HPDE6-E6E7 (cell line): ENCODE measurements around the gene GMEB2.
"Not testable (repeated sequence)": the region's sequence is repeated elsewhere in the genome, so short reads cannot be mapped to it uniquely, and the experiment has no call there.

ENCODE experiments used
- DNase-seq: peaks from one replicate; pipeline ENCODE4 v3.0.0; 2011; ENCODE audit warnings: missing footprints; ENCODE audit errors: extremely low spot score

Gene GMEB2

DNA sequence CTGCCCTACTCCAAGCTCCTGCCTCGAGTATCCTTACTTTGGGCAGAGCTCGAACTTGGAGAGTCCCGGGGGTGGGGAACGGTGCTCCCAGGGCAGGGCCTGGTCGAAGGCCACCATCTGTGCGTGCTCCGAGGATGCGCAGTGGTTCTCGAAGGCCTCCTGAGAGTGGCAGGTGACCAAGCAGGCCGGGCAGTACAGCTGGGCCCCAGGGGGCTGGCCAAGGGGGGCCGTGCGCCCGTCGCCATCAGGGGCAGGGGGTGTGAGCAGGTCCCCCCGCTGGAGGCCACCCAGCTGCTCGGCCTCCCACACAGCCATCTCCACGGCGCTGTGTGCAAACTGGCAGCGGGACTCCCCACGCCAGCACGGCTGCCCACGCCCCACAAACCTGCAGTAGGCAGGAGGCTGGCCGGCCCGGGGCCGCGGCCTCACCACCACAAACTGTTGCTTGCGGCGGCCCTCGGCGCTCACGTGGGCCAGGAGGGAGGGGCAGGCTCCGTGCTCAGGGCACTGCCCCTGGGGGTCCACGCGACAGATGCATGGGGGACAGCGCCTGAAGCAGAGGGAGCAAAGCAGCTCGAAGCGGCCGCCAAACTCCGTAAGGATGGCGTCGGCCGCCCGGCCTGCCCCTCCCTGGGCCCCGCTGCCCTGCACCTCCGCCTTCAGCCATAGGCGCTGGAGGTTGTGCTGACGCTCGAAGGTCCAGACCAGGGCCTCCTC is 54.7 kb downstream of the GMEB2 start:
- DNase-seq = no peak

DNA sequence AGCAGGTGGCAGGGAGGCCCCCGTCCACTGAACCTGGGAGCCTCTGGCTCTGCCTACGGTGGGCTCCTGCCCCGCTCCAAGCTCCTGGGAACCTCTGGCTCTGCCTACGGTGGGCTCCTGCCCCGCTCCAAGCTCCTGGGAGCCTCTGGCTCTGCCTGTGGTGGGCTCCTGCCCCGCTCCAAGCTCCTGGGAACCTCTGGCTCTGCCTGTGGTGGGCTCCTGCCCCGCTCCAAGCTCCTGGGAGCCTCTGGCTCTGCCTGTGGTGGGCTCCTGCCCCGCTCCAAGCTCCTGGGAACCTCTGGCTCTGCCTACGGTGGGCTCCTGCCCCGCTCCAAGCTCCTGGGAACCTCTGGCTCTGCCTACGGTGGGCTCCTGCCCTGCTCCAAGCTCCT is 55.8 kb downstream of the GMEB2 start:
- DNase-seq = not testable (repeated sequence)

DNA sequence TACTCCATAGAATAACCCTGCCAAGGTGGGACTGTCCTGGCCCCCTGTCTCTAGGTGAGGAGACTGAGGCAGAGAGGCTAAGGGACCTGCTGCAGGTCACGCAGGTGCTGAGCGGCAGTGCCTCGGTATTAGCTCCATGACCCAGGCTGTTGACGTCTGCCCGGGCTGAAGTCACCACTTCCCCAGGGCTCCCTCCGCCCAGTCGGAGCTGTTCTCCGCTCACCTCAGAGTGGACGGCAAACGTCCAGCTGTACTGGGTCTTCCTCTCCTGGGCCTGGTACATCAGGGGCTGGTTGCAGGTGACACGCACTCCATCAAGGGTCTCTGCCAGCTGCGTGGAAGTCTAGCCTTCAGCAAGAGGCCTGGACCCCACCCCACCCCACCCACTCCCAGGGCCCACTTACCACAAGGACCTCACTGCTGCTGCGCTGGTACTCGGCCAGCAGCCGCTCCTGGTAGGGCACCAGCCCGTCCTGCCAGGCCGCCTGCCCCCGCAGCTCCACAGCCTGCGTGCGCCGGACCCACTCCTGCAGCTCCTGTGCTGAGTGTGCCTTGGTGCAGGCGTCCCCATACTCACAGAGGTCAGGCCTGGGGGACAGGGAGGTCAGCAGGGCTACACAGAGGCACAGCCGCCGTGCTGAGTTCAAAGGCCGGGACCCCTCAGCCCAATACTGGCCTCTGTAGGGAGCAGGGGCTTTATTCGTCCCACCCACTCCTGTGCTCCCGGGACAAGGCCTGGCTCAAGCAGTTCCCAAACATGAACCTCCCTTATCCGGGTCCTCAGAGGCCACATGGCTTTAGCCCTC is 56.4 kb downstream of the GMEB2 start:
- DNase-seq = no peak

DNA sequence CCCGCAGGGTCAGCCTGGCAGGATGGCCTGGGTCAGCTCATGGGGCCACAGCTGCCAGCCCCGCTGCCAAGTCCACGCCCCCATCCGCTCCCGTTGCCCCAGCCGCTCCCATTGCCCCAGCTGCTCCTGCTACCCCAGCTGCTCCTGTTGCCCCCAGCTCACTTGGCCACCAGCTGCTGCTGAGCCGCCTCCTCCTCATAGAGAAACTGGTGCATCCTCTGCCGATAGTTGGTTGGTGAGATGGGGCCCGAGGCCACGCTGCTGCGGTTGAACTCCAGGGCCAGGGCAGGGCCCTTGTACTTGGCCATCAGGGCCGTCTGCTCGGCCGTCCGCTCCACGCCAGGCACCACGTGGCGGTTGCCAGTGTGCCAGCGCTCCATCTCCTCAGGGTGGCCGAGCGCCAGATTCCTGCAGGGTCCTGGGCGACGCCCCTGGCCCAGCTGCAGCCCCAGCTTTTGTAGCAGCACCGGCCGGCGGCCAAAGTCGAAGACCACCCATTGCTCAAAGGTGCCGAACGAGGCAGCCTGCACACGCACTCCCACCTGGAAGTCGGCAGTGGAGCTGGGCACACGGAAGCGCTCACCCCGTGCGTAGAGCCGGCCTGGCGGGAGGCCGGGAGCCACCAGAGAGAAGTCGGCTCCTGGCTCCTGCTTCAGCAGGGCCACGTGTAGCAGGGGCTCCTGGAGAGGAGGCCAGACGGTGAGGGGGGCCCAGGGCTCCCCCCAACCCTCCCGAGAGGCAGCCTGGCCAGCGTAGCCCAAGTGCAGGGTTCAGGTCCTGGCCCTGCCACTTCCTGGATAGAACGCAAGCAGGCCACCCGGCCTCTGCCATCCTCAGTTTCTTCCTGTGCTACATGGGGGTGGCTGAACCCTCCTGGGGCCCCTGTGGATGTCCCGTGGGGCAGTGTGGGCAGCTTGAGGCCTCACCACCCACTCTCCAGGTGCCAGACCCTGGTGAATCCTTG is 57.6 kb downstream of the GMEB2 start:
- DNase-seq = no peak

DNA sequence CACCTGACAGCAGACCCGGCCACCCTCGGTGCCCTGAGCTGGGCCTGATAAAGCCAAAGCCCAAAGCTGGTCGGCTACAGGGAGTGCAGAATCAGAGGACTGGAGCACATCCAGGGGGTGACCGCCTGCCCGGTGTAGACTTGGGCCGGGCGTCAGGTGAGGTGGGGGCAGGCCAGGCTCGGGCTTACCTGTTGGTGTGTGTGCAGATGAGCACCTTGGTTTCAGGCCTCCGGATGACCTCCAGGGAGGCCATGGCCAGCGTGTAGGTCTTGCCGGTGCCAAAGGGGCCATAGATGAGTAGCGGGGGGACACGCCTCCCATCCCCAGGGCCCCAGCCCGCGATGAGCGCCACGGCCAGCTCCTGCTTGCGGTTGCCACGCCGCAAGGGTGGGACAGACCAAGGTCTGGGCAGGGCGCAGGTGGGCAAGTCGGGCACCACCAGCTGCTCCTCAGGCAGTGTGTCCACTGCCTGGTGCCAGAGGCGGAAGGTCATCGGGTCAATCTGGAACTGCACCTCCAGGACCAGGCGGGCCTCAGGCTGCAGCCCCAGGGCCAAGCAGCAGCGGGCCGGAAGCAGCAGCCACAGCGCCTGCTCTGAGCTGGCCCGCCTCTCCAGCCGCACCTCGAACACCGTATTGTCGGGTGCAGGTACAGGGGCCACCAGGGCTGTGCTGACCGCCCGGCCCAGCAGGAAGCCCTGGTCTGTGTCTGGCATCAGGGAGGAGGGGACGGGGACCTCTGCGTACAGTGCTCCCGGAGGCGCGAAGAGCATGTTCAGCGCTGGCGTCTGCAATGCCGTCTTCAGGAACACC is 58.5 kb downstream of the GMEB2 start:
- no peak for DNase-seq

DNA sequence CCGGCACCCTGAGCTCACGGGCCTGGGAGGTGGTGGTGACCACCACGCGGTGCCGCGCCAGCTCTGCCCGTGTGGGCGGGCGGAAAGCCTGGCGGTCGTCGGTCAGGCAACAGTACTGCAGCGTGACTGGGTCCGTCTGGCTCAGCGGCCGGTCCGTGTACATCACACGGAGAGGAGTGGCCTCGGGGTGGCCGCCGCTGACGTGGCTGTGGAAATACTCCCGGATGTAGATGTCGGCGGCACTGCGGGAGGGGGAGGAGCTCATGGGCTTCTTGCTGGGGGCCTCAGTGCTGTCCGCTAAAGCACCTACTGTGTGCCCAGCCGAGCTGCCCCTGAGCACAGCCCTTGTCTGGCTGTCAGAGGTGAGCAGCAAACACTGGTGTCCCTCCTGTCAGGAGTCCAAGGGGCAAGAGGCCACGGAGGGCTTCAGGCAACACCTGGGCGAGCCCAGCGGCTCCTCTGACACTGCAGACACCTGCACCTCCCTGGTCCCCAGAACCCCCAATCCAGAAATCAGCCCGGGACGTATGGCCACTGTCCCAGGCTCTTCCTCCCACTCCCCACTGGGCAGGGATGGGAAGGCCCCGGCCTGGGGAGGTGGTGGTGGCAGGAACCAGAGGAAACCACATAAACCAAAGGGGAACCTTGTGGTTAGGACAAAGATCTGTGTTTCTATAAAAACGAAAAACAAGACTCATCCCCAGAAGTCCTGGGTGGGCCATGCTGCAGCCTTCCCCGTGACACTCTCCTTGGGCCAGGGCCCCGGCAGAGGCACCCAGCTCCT is 59.3 kb downstream of the GMEB2 start:
- DNase-seq = no peak

DNA sequence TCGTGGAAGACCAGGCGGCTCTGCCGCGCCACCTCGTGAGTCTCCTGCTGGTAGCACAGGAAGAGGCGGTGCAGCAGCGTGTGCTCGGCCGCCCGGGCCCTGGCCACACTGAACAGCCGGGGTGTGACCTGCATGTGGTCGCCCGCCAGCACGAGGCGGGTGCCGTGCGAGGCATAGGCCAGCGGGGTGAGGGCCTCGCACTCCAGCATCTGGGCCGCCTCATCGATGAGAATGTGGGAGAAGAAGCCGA is 59.8 kb downstream of the GMEB2 start:
- no peak for DNase-seq

DNA sequence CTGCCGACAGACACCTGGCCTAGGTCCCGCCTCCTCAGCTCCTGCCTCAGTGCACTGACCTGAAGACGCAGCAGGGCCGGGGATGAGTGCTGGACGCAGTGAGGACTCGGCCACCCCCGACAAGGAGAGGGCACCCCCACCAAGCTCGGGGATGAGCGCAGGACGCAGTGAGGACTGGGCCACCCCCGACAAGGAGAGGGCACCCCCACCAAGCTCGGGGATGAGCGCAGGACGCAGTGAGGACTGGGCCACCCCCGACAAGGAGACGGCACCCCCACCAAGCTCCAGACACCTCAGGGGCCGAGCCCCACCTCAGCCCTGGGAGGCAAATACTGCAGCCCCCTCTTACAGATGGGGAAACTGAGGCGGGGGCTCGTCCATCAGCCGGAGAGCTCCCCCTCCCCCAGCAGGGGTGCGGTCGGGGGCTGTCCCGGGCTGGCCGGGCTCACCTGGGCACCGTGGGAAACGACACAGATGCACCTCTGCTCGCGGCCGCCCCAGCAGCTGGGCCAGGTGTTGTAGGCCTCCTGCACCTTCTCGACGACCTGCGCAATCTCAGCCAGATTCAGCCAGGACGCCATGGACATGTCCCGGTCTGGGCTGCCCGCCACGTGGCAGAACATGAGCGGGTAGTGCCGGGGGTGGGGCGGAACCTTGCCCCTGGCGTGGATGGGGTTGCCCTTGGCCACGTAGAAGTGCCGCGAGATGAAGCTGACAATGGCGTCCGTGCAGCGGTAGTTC is 60.3 kb downstream of the GMEB2 start:
- DNase-seq = no peak

DNA sequence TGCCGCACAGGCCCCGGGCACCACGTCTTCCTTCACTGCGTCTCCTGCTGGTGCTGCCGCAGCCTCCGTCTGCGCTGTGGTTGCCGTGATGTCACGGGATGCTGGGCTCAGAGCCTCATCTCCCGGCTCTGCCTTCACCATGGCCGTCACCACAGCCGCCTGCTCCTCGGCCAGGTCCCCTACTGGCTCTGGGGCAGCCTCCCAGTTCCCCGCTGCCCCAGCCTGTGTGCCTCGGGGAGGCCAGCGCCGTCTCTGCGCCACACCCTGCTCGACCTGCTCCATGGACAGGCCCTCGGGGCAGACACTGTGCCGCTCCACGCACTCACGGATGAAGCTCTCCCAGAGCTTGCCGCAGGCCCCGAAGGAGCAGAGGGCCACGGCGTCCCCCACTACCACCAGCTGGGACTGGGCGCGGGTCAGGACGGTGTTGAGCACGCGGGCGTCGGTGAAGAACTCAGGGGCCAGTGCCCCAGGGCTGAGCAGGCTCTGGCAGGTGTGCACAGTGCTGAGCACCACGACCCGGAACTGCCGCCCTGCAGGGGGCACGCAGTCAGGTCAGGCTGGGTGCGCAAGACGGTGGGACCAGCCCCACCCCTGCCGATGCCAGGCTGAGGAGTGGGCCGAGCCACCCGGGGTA is 61.1 kb downstream of the GMEB2 start:
- DNase-seq = no peak

DNA sequence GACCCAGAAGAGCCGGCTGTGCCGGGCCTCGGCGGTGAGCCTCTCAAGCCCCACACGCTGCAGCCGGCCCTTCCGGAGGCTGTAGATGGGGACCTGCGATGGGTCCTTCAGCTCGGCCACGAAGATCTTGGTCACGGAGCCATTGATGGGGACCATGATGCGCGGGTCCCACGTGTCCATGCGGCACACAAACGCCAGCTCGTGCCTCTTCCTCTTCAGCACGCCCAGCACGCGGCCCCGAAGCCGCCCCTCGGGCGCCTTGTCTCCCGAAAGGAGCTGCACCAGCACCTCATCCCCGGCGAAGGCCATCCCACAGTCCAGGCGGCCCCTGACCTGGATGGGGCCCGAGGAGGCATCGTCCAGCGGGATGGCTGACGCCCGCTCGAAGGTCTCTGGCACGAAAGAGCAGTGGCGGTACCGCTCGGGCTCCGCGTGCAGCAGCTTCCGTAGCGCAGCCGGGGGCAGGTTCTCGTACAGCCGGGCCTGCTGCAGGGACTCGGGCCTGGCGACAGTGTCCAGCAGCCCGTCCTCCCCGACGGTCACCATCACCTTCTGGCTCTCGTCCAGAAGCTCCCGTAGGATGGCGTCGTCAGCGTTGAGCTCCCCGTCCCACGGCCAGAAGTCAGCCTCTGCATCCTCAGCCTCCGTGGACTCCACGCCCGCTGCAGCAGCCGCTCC is 61.7 kb downstream of the GMEB2 start:
- DNase-seq = no peak

DNA sequence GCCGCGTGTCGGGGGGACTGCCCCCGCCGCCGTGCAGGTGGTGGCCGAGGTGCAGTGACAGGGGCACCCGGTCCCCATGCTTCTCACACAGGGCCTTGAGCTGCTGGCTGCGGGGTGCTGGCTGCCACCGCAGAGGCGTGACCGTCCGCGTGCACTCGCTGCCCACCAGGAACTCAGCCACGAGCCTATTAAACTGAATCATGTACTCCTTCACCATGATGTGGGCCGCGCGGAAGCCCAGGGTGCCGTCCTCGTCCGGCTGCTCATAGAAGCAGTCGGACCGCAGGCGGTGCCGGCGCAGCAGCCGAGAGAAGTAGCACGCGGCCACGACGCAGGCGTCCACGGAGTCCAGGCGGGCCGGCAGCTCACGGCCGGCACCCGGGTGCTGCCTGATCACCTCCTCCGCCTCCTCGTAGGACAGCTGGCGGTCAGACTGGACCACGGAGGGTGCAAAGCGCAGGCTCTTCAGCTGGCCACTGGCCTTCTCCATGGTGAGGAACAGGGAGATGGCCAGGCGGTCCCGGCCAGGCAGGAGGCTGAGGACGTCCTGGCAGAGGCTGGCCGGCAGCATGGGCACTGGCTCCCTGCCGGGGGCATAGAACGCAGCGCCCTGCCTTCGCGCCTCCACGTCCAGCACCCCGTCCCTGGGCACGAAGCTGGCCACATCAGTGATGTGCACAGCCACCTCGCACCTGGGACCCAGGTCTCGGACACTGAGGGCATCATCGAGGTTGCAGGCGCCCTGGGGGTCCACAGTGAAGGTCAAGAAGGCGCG is 62.7 kb downstream of the GMEB2 start:
- no peak for DNase-seq

DNA sequence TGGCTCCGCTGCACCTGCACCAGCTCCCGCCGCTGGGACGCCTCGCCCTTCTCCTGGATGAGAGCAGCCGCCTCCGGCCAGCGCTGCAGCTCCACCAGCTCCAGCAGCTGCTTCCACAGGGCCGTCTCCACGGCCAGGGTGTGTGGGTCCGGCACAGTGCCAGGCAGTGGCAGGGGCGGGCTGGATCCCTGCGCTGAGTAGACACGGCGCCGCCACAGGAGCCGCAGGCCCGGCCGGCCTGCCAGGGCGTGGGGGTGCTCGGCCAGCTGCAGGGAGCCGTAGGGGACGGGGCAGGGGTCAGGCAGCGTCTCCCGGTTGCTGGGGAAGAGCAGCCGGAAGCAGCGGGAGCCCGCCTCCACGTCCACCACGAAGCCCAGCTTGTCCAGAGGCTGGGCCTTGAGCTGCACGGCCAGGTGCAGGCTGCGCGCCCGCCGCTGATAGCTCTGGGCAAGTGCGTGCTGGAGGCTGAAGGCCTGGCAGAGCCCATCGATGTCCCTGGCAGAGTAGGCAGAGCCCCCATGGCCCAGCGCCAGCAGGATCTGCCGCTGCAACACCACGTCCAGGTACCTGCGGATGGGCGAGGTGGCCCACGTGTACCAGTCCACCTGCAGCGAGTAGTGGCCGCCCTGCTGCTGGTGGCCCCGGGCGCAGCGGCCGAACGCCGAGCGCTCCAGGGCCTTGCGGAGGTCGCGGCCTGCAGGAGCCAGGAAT is 63.5 kb downstream of the GMEB2 start:
- no peak for DNase-seq

DNA sequence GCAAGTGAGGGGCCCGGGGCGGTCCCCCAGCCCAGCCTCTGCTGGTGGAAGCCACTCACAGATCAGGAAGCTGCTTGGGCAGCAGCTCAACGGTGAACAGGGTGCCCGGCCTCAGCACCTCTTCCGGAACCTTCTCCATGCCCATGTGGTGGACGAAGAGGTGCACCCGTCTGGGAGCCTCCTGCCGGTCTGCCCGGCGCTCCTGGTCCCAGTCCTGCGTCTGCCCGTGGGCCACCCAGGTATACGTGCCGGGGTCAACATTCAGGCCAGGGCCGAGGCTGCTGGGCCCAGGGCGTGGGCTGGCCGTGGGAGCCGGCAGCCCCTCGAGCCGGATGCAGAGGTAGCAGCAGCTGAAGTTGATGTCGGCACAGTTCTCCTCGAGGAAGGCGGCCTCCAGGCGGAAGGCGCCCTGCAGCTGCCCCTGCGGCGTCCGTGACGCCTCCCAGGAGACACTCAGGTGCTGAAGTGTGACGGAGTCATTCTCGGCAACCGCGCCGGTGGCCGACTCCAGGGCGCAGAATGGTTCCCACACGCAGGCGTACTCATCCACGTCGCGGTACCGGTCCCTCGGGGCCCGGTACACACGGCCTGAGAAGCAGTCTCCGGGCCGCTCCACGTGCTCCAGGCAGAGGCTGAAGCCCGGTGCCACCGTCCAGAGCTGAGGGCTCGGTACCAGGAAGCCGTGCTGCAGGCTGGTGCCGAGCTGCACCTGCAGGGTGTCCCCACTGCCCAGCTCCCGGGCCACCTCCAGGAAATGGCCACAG is 64.3 kb downstream of the GMEB2 start:
- no peak for DNase-seq

DNA sequence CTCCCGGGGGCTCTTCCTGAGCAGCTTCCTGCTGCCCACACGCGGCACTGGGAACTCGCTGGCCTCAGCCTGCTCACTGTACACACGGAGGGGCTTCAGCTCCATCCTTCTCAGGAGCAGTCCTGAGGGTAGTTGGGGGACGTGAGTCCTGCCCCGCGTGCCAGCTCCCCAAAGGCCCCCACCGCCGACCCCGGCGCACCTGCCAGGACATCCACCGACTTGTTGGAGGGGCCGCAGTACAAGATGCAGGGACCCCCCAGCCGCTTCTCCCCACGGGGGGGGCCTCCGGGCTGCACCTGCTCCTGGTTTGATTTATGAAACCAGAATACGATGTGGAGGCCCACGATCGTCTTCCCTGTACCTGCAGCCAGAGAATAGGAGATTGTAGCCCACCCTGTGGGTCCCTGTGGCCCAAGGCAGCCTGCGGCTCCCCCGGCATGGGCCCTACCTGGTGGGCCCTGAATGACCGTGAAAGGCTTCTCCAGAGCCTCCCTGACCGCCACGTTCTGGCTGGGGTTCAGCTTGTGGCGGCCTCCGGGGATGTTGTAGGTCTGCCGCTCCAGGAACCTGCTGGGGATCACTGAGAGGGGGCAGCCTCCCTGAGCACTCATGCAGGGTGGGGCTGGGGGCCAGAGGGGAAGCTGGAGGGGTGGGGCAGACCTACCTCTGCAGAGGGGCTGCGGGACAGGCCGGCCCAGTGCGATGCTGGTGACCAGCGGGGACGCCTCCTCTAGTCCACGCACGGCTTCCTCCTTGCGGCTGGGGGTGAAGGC is 65.1 kb downstream of the GMEB2 start:
- no peak for DNase-seq

DNA sequence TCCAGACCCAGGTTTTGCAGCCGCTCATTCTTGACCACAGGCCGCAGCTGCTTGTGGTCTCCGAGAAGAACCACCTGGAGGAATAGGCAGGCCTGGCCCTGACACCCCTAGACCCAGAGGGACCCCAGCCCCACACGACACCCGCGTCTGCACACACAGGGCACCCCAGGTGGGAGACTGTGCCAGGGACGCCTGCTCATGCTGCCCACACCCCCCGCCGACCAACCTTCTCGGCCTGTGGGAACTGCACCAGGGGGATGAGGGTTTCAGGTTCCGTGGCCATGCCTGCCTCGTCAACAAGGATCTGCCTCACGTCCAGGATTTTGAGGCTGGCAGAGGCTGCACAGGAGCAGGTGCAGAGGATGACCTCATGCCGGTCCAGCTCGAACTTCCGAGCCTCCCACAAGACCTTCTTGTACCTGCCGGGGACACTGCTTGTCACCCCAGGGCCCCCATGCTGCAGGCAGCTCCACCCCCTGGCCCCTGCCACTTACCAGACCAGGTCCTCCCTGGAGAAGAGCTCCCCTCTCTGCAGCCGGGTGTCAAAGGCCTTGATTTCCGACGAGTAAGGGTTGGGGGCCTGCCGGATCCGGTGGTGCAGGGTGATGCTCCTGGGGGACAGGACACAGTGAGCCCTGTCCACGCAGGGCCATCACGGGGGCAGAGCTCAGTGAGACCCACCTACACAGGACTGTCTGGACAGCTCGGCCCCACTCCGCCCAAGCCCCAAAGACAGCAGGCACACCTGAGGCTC is 65.9 kb downstream of the GMEB2 start:
- DNase-seq = no peak
